CD14-positive monocyte (primary cell): ENCODE data around the gene APOB. TPM values are rescaled to one million over a fixed set of nuclear protein-coding genes. Genes with fewer than 3 reads are reported as not detected.

ENCODE experiments used
- DNase-seq, 3 donors: peaks; one replicate each; pipeline ENCODE4 v3.0.0-alpha.2; 2011 to 2022
- H2AFZ ChIP-seq: 2 replicates; pipeline ENCODE4 v1.6.0; 2012; ENCODE audit warnings: mild to moderate bottlenecking, low read depth, low read length, inconsistent platforms; ENCODE audit not compliant: insufficient read depth, poor library complexity, severe bottlenecking
- H3K27ac ChIP-seq, 2 donors: 1 replicate in 1 of 2; 2 replicates in 1 of 2; pipeline ENCODE4 v1.5.1; 2012 to 2013; ENCODE audit warnings: low read length in 2 of 2, control low read depth in 1 of 2, inconsistent platforms in 1 of 2, low read depth in 1 of 2, mild to moderate bottlenecking in 1 of 2
- H3K27me3 ChIP-seq, 2 donors: one replicate each; pipeline versions ENCODE4 v1.6.0 to v1.6.1; 2011 to 2013; ENCODE audit warnings: low read length in 2 of 2; ENCODE audit not compliant: control insufficient read depth in 2 of 2, insufficient read depth in 2 of 2
- H3K36me3 ChIP-seq, 2 donors: replicated peaks in 1 of 2; 1 replicate in 1 of 2; 2 replicates in 1 of 2; pipeline versions ENCODE4 v1.5.1 to v1.6.1; 2012 to 2013; ENCODE audit warnings: low read length in 2 of 2, control low read depth in 1 of 2, inconsistent platforms in 1 of 2, mild to moderate bottlenecking in 1 of 2; ENCODE audit not compliant: insufficient read depth in 2 of 2, control insufficient read depth in 1 of 2
- H3K4me1 ChIP-seq, 2 donors: 1 replicate in 1 of 2; 2 replicates in 1 of 2; pipeline versions ENCODE4 v1.5.1 to v1.6.1; 2012 to 2013; ENCODE audit warnings: low read length in 2 of 2, control low read depth in 1 of 2, inconsistent platforms in 1 of 2, mild to moderate bottlenecking in 1 of 2, moderate library complexity in 1 of 2; ENCODE audit not compliant: insufficient read depth in 2 of 2, control insufficient read depth in 1 of 2
- H3K4me2 ChIP-seq: replicated peaks from 2 replicates; pipeline ENCODE3; 2012; ENCODE audit warnings: low read length, moderate library complexity, mild to moderate bottlenecking; ENCODE audit not compliant: poor library complexity, severe bottlenecking; ENCODE audit errors: extremely low read depth
- H3K4me3 ChIP-seq, 3 experiments: fragments of 200-600 bp in 1 of 3; sonication (generic) in 1 of 3; replicated peaks in 1 of 3; 1 replicate in 2 of 3; 2 replicates in 1 of 3; pipeline ENCODE4 v1.5.1; 2011 to 2013; ENCODE audit warnings: low read length in 3 of 3, mild to moderate bottlenecking in 3 of 3, control low read depth in 2 of 3, low read depth in 2 of 3, inconsistent platforms in 1 of 3, moderate library complexity in 1 of 3
- H3K79me2 ChIP-seq: 2 replicates; pipeline ENCODE4 v1.6.0; 2012; ENCODE audit warnings: mild to moderate bottlenecking, control low read depth, inconsistent platforms, low read length, moderate library complexity; ENCODE audit not compliant: insufficient read depth
- H3K9ac ChIP-seq: 2 replicates; pipeline ENCODE4 v1.6.0; 2017; ENCODE audit warnings: low read length, mild to moderate bottlenecking; ENCODE audit not compliant: insufficient read depth, poor library complexity, severe bottlenecking
- H3K9me3 ChIP-seq, 2 donors: replicated peaks in 1 of 2; 1 replicate in 1 of 2; 2 replicates in 1 of 2; pipeline versions ENCODE4 v1.5.1 to v1.6.1; 2012 to 2013; ENCODE audit warnings: low read length in 2 of 2, control low read depth in 1 of 2; ENCODE audit not compliant: control insufficient read depth in 1 of 2, insufficient read depth in 1 of 2
- H4K20me1 ChIP-seq: 2 replicates; pipeline ENCODE4 v1.6.0; 2012; ENCODE audit warnings: mild to moderate bottlenecking, low read length, control low read depth, moderate library complexity; ENCODE audit not compliant: insufficient read depth
- H3K27ac Mint-ChIP-seq, 7 donors: one replicate each; pipeline ENCODE4 v1.8.0; 2020; ENCODE audit warnings: mild to moderate bottlenecking in 7 of 7, mixed read lengths in 7 of 7, moderate library complexity in 6 of 7, inconsistent platforms in 2 of 7
- H3K27me3 Mint-ChIP-seq, 3 donors: one replicate each; pipeline ENCODE4 v1.8.0; 2021 to 2022; ENCODE audit warnings: low read depth in 3 of 3, mild to moderate bottlenecking in 3 of 3, mixed read lengths in 3 of 3, moderate library complexity in 3 of 3, inconsistent platforms in 1 of 3
- H3K36me3 Mint-ChIP-seq, 2 donors: one replicate each; pipeline ENCODE4 v1.8.0; 2020; ENCODE audit warnings: mixed read lengths in 2 of 2, inconsistent platforms in 1 of 2, mild to moderate bottlenecking in 1 of 2
- H3K4me1 Mint-ChIP-seq: one replicate; pipeline ENCODE4 v1.8.0; 2020; ENCODE audit warnings: mild to moderate bottlenecking, mixed read lengths
- H3K4me3 Mint-ChIP-seq, 2 donors: one replicate each; pipeline ENCODE4 v1.8.0; 2020; ENCODE audit warnings: mild to moderate bottlenecking in 2 of 2, mixed read lengths in 2 of 2, moderate library complexity in 1 of 2
- H3K9me3 Mint-ChIP-seq, 7 donors: one replicate each; pipeline ENCODE4 v1.8.0; 2020 to 2022; ENCODE audit warnings: mixed read lengths in 7 of 7, mild to moderate bottlenecking in 6 of 7, moderate library complexity in 6 of 7, inconsistent platforms in 2 of 7
- WGBS: methylation state at CpG from one replicate; pipeline ENCODE4 v1.1.5; 2013; ENCODE audit warnings: missing lambda C conversion rate; ENCODE audit not compliant: insufficient coverage; 5-methylcytosine and 5-hydroxymethylcytosine counted together
- intact Hi-C, 2 donors: fragments of 100-400 bp; cut with micrococcal nuclease; formaldehyde crosslinking; loops; one replicate each; pipeline versions ENCODE4 v1.15.0 to v1.15.1; 2023
- polyA plus RNA-seq, 3 donors: library from polyadenylated mRNA; depleted of rRNA in 1 of 3; unstranded in 2 of 3; stranded (reverse) in 1 of 3; fragments of 300-500 nt in 2 of 3; fragments of >200 nt in 1 of 3; fragmentation: Illumina TruSeq in 2 of 3; gene quantifications; 1 replicate in 2 of 3; 2 replicates in 1 of 3; pipeline ENCODE4 v1.2.3, GENCODE V29; 2012 to 2021
- TF ChIP-seq, protein P1 (sequence below): fragments of 200-600 bp; IDR thresholded peaks from one replicate; pipeline ENCODE4 v1.8.0; 2022; ENCODE audit warnings: antibody characterized with exemption, mild to moderate bottlenecking

APOB gene
- polyA plus RNA-seq, 3 donors = 0.02 TPM; not detected in 2

DNA sequence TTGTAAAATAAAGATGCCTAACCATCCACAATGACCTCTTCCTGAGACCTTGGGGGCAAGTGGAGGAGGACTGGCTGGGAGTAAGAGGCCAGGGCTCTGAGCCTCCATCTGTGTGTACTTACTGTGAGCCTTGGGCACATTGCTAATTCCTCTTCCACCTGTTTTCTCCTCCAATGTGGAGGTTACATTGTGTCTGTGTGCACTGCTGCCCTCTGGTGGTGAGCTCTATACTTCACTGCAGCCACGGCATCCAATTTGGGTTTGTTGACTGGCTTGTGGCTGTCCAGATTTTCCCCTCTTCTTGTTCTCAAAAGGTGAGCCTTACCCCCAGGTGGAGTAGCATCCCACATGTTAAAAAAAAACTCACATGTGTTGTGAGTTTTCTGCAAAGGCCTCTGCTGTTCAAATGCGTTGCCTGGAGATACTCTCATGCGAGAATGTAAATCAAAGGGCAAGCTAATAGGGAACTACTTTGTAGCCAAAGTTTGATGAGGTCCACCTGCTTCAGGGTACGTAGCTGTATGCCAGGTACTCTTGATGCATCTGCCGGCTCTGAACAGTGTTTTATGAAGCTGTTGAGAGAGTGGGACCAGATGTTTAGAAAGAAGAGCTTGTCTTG lies 80.8 kb downstream of the APOB start:
- TF ChIP-seq, protein P1, sequence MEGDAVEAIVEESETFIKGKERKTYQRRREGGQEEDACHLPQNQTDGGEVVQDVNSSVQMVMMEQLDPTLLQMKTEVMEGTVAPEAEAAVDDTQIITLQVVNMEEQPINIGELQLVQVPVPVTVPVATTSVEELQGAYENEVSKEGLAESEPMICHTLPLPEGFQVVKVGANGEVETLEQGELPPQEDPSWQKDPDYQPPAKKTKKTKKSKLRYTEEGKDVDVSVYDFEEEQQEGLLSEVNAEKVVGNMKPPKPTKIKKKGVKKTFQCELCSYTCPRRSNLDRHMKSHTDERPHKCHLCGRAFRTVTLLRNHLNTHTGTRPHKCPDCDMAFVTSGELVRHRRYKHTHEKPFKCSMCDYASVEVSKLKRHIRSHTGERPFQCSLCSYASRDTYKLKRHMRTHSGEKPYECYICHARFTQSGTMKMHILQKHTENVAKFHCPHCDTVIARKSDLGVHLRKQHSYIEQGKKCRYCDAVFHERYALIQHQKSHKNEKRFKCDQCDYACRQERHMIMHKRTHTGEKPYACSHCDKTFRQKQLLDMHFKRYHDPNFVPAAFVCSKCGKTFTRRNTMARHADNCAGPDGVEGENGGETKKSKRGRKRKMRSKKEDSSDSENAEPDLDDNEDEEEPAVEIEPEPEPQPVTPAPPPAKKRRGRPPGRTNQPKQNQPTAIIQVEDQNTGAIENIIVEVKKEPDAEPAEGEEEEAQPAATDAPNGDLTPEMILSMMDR = peak; percentile 93
- Mint-ChIP-seq H3K27ac (no peak overlapping the region), H3K4me1 (no peaks in the 10 kb centered on the region), H3K27me3 (peaks cover 5 to 16% (median 13%) of the 10 kb centered on the region in 3 donors), H3K9me3 (peaks cover 0 to 5% (median 0%) of the 10 kb centered on the region in 7 donors), H3K36me3 (no peaks in the 10 kb centered on the region), H3K4me3 (no peak overlapping the region)
- Histone ChIP-seq H4K20me1 (no peaks in the 10 kb centered on the region), H3K27ac (no peak overlapping the region), H3K4me3 (no peak overlapping the region), H3K79me2 (no peaks in the 10 kb centered on the region), H3K9me3 (no peaks in the 10 kb centered on the region), H3K4me1 (no peaks in the 10 kb centered on the region), H3K4me2 (no peak overlapping the region), H3K36me3 (no peaks in the 10 kb centered on the region), H2AFZ (no peak overlapping the region), H3K9ac (no peak overlapping the region), H3K27me3 (no peaks in the 10 kb centered on the region)
- intact Hi-C loops = loop anchor here (2.0 to 10.0 kb wide), 3 partner anchors 178 to 301 kb away; no protein-coding TSS in a partner anchor
- DNase-seq = peak; percentile 32 to 51 (median 44)
- 55% methylated on average over 3 of the region's 5 CpGs for WGBS

DNA sequence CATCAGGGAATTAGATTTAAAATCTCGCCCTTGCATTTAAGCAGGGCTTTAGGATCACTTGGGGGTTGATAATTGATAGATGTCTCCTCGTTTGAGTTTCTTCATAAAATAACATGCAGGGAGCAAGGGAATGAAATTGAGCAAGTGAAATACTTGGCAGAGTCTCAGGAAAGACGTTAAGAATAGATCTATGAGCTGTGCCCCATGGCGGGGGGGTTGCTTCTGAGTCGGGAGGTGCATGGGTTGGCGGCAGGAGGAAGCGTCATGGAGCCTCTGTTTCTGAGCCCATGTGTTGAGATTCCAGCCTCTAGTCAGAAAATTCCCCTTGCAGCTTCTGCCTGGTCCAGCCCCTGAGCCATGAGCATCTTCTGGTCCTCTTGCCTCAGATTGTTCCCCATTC lies 82.0 kb downstream of the APOB start:
- H3K4me3 Mint-ChIP-seq = no peak overlapping the region
- no peaks in the 10 kb centered on the region for H3K4me1 ChIP-seq
- no peaks in the 10 kb centered on the region for H3K4me1 Mint-ChIP-seq
- no peaks in the 10 kb centered on the region for H3K27me3 ChIP-seq
- H3K79me2 ChIP-seq = no peaks in the 10 kb centered on the region
- H4K20me1 ChIP-seq = no peaks in the 10 kb centered on the region
- H3K27me3 Mint-ChIP-seq = peaks cover 5 to 14% (median 7%) of the 10 kb centered on the region in 3 donors
- no peak overlapping the region for H2AFZ ChIP-seq
- peaks cover 0 to 5% (median 0%) of the 10 kb centered on the region in 7 donors for H3K9me3 Mint-ChIP-seq
- intact Hi-C loops = loop anchor here (2.0 to 10.0 kb wide), 3 partner anchors 177 to 300 kb away; no protein-coding TSS in a partner anchor
- H3K9me3 ChIP-seq = no peaks in the 10 kb centered on the region
- H3K36me3 ChIP-seq = no peaks in the 10 kb centered on the region
- no peak overlapping the region for H3K27ac ChIP-seq
- no peak for DNase-seq
- H3K9ac ChIP-seq = no peak overlapping the region
- 75% methylated on average over 2 of the region's 7 CpGs for WGBS
- H3K36me3 Mint-ChIP-seq = no peaks in the 10 kb centered on the region
- no peak overlapping the region for H3K27ac Mint-ChIP-seq
- no peak overlapping the region for H3K4me2 ChIP-seq
- H3K4me3 ChIP-seq = no peak overlapping the region
- TF ChIP-seq, protein P1 = no peak
